OCI-LY1 (cell line): Measurements from ENCODE around the gene SNX27.
"Not testable (repeated sequence)": the region's sequence is repeated elsewhere in the genome, so short reads cannot be mapped to it uniquely, and the experiment has no call there.

Source experiments
- H2AFZ ChIP-seq: fragments of 200-600 bp; sonication (generic), shearing (Covaris generic); 2 replicates; pipeline ENCODE4 v1.6.0; 2014; ENCODE audit warnings: antibody characterized with exemption, mild to moderate bottlenecking, low read length
- H3F3A ChIP-seq: fragments of 200-600 bp; sonication (generic), shearing (Covaris generic); 2 replicates; pipeline ENCODE4 v1.6.0; 2014; ENCODE audit warnings: mild to moderate bottlenecking, antibody characterized with exemption, low read length, moderate library complexity; ENCODE audit not compliant: insufficient read depth
- H3K27ac ChIP-seq: fragments of 200-600 bp; sonication (generic); 2 replicates; pipeline ENCODE4 v1.5.1; 2014; ENCODE audit warnings: low read length, mixed run types, mild to moderate bottlenecking, low read depth; ENCODE audit not compliant: poor library complexity, severe bottlenecking
- H3K27me3 ChIP-seq: fragments of 200-600 bp; sonication (generic); 2 replicates; pipeline ENCODE4 v1.6.0; 2014; ENCODE audit warnings: antibody characterized with exemption, mild to moderate bottlenecking, low read length, moderate library complexity; ENCODE audit not compliant: insufficient read depth
- H3K36me3 ChIP-seq: fragments of 200-600 bp; sonication (generic); 2 replicates; pipeline ENCODE4 v1.6.1; 2014; ENCODE audit warnings: mild to moderate bottlenecking, antibody characterized with exemption, low read length, moderate library complexity, mixed read lengths; ENCODE audit not compliant: insufficient read depth
- H3K4me1 ChIP-seq: fragments of 200-600 bp; sonication (generic); 2 replicates; pipeline ENCODE4 v1.5.1; 2014; ENCODE audit warnings: mild to moderate bottlenecking, low read length, moderate library complexity; ENCODE audit not compliant: insufficient read depth, severe bottlenecking
- H3K4me2 ChIP-seq: fragments of 200-600 bp; sonication (generic), shearing (Covaris generic); 2 replicates; pipeline ENCODE4 v1.6.1; 2014; ENCODE audit warnings: low read length
- H3K4me3 ChIP-seq: fragments of 200-600 bp; sonication (generic); 2 replicates; pipeline ENCODE4 v1.5.1; 2014; ENCODE audit warnings: low read length, low read depth, mild to moderate bottlenecking, mixed read lengths; ENCODE audit not compliant: poor library complexity, severe bottlenecking
- H3K79me2 ChIP-seq: fragments of 200-600 bp; shearing (Covaris generic); 2 replicates; pipeline ENCODE4 v1.6.1; 2016; ENCODE audit warnings: mixed run types, low read length, mixed read lengths; ENCODE audit not compliant: insufficient read depth
- H3K9ac ChIP-seq: fragments of 200-600 bp; sonication (generic), shearing (Covaris generic); 2 replicates; pipeline ENCODE4 v1.6.1; 2014; ENCODE audit warnings: mild to moderate bottlenecking, low read length, mixed read lengths
- H3K9me2 ChIP-seq: fragments of 200-600 bp; sonication (generic), shearing (Covaris generic); 2 replicates; pipeline ENCODE4 v1.6.1; 2014; ENCODE audit warnings: low read depth, mild to moderate bottlenecking, low read length, mixed read lengths
- H3K9me3 ChIP-seq: fragments of 200-600 bp; shearing (Covaris generic); 2 replicates; pipeline ENCODE4 v1.6.1; 2014; ENCODE audit warnings: low read length, mixed read lengths
- H4K20me1 ChIP-seq: fragments of 200-600 bp; sonication (generic), shearing (Covaris generic); 2 replicates; pipeline ENCODE4 v1.6.0; 2016; ENCODE audit warnings: mild to moderate bottlenecking, low read length; ENCODE audit not compliant: insufficient read depth
- CTCF ChIP-seq: fragments of 200-600 bp; sonication (generic), shearing (Covaris generic); IDR thresholded peaks from 2 replicates; pipeline ENCODE4 v1.5.1; 2017; ENCODE audit warnings: mild to moderate bottlenecking, antibody characterized with exemption, low read length, moderate library complexity, mixed read lengths
- EZH2 ChIP-seq: fragments of 200-600 bp; sonication (generic), shearing (Covaris generic); IDR thresholded peaks from 2 replicates; pipeline ENCODE4 v1.8.0; 2017; ENCODE audit warnings: borderline replicate concordance, mixed run types, mild to moderate bottlenecking, antibody characterized with exemption, low read length, moderate library complexity, mixed read lengths

Gene SNX27

DNA sequence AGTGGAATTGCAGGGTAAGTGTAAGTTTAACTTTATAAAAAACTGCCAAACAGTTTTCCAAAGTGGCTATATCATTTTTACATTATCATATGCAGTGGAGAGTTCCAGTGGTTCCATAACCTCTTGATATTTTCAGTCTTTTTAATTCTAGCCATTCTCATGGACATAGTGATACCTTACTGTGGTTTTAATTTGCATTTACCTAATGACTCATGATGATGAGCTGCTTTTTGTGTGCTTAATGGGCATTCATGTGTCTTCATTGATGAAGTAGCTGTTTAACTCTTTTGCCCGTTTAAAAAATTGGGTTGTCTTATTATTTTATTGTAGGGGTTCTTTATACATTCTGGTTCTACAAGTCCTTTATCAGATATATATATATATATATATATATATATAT is 29.4 kb downstream of the SNX27 start:
- H2AFZ ChIP-seq = no peak overlapping the region
- H4K20me1 ChIP-seq = no peaks in the 10 kb centered on the region
- H3K27me3 ChIP-seq = no peaks in the 10 kb centered on the region
- H3K79me2 ChIP-seq = no peaks in the 10 kb centered on the region
- H3K9me3 ChIP-seq = no peaks in the 10 kb centered on the region
- no peaks in the 10 kb centered on the region for H3K9me2 ChIP-seq
- H3K36me3 ChIP-seq = peaks cover 13% of the 10 kb centered on the region
- no peak overlapping the region for H3K4me3 ChIP-seq
- no peak overlapping the region for H3K27ac ChIP-seq
- TF ChIP-seq EZH2 (no peak), CTCF (no peak)
- H3K4me2 ChIP-seq = no peak overlapping the region
- no peak overlapping the region for H3K9ac ChIP-seq
- H3F3A ChIP-seq = no peaks in the 10 kb centered on the region; the same call in 1 of the 2 replicates
- H3K4me1 ChIP-seq = no peaks in the 10 kb centered on the region

DNA sequence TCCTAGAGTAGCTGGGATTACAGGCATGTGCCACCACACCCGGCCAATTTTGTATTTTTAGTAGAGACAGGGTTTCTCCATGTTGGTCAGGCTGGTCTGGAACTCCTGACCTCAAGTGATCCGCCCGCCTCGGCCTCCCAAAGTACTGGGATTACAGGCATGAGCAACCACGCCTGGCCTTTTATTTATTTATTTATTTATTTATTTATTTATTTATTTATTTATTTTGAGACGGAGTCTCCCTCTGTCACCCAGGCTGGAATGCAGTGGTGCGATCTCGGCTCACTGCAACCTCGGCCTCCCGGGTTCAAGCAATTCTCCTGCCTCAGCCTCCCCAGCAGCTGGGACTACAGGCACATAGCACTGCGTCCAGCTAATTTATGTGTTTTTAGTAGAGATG is 31.2 kb downstream of the SNX27 start:
- H3K4me2 ChIP-seq, H3K9ac ChIP-seq, H3K9me3 ChIP-seq, H3K27me3 ChIP-seq, H3K4me3 ChIP-seq, H4K20me1 ChIP-seq, H3K79me2 ChIP-seq, H3K9me2 ChIP-seq, H2AFZ ChIP-seq, H3F3A ChIP-seq, H3K27ac ChIP-seq, H3K4me1 ChIP-seq: not testable (repeated sequence)
- peaks cover 19% of the 10 kb centered on the region for H3K36me3 ChIP-seq

GRCh38 chr1:151644001-151644400 is 32.2 kb downstream of the SNX27 start:
- H3K27me3 ChIP-seq = no peaks in the 10 kb centered on the region
- H3K4me1 ChIP-seq = no peaks in the 10 kb centered on the region
- no peak overlapping the region for H3K27ac ChIP-seq
- H4K20me1 ChIP-seq = no peaks in the 10 kb centered on the region
- no peaks in the 10 kb centered on the region for H3K79me2 ChIP-seq
- no peaks in the 10 kb centered on the region; the same call in 1 of the 2 replicates for H3F3A ChIP-seq
- H3K9me3 ChIP-seq = no peaks in the 10 kb centered on the region
- no peak overlapping the region for H3K4me2 ChIP-seq
- no peak overlapping the region for H3K9ac ChIP-seq
- H3K9me2 ChIP-seq = no peaks in the 10 kb centered on the region
- H3K4me3 ChIP-seq = no peak overlapping the region
- H3K36me3 ChIP-seq = peaks cover 20% of the 10 kb centered on the region
- no peak overlapping the region for H2AFZ ChIP-seq
- TF ChIP-seq CTCF (no peak), EZH2 (no peak)

- Histone ChIP-seq H3K27ac (no peak overlapping the region), H3K27me3 (no peaks in the 10 kb centered on the region), H3K4me3 (no peak overlapping the region), H4K20me1 (no peaks in the 10 kb centered on the region), H2AFZ (no peak overlapping the region), H3K9ac (no peak overlapping the region), H3K79me2 (no peaks in the 10 kb centered on the region), H3K4me2 (no peak overlapping the region), H3K36me3 (peaks cover 17% of the 10 kb centered on the region), H3K4me1 (no peaks in the 10 kb centered on the region), H3K9me3 (no peaks in the 10 kb centered on the region), H3F3A (no peaks in the 10 kb centered on the region), H3K9me2 (no peaks in the 10 kb centered on the region)
- TF ChIP-seq EZH2 (no peak), CTCF (no peak)
Measured at GRCh38 chr1:151653397-151653796, 41.5 kb downstream of the SNX27 start.
